Measurements from ENCODE around the gene PPM1M.

DNA sequence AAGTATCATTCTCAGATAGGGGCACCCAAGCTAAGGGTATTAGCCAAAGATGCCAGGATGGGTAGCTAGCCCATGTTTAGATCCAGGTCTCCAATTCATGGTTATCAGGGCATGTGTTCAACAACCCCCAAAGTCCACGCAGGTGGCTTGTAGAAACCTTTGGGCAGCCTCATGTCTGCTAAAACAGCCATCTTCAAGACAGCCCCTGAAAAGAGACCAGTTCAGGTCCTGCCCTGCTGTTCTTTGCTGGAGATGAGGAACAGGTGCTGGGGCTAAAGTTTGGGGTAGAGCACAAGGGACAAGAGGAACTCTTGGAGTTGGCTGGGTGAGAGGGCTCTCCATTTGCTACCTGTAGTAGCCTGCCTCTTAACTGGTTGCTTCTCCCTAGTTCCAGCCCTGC, 4.6 kb downstream of the PPM1M start:
- TF ChIP-seq, protein P1, sequence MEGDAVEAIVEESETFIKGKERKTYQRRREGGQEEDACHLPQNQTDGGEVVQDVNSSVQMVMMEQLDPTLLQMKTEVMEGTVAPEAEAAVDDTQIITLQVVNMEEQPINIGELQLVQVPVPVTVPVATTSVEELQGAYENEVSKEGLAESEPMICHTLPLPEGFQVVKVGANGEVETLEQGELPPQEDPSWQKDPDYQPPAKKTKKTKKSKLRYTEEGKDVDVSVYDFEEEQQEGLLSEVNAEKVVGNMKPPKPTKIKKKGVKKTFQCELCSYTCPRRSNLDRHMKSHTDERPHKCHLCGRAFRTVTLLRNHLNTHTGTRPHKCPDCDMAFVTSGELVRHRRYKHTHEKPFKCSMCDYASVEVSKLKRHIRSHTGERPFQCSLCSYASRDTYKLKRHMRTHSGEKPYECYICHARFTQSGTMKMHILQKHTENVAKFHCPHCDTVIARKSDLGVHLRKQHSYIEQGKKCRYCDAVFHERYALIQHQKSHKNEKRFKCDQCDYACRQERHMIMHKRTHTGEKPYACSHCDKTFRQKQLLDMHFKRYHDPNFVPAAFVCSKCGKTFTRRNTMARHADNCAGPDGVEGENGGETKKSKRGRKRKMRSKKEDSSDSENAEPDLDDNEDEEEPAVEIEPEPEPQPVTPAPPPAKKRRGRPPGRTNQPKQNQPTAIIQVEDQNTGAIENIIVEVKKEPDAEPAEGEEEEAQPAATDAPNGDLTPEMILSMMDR (IDR thresholded peaks at IDR 0.05): no peak
- no peak for TF ChIP-seq POLR2AphosphoS5 (IDR thresholded peaks at IDR 0.05)

All from stomach (tissue), 4 donors.